Liver (tissue), 3 donors: ENCODE results near the gene BTRC.

ENCODE experiments used
- HNF4A ChIP-seq, 2 donors: conservative IDR thresholded peaks; 2 replicates each; pipeline ENCODE4 v1.6.1; 2016; ENCODE audit warnings: antibody characterized with exemption in 2 of 2, mild to moderate bottlenecking in 2 of 2
- TF ChIP-seq, protein P1 (sequence below): fragments of 150-350 bp; IDR thresholded peaks from 2 replicates; pipeline ENCODE4 v1.5.1; 2017; ENCODE audit warnings: improper control_type of control experiment, low read depth, low read length; ENCODE audit not compliant: missing input control
- TF ChIP-seq, protein P2 (sequence below): IDR thresholded peaks from 2 replicates; pipeline ENCODE4 v1.6.1; 2016; ENCODE audit warnings: antibody characterized with exemption, mild to moderate bottlenecking
- donor health status: healthy.
- donor health status: healthy.

DNA sequence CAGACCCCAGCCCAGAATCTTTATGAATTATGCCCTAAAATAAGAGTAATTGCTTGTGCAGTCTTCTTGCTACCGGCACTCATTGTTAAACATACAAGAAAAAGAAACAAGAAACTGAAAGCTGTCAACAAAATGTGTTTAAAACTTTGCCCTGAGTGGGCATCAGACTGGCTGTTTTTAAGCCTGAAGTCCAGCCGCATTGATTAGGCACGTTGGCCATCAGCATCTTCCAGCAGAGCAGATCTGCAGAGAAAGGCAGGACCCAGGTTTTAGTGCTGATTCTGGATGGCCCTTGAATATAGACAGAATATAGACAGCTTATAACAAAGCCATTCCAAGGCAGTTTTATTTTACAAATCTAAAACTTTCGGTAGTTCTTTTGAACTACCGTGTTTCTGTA lies 131.2 kb downstream of the BTRC start:
- TF ChIP-seq, protein P1, sequence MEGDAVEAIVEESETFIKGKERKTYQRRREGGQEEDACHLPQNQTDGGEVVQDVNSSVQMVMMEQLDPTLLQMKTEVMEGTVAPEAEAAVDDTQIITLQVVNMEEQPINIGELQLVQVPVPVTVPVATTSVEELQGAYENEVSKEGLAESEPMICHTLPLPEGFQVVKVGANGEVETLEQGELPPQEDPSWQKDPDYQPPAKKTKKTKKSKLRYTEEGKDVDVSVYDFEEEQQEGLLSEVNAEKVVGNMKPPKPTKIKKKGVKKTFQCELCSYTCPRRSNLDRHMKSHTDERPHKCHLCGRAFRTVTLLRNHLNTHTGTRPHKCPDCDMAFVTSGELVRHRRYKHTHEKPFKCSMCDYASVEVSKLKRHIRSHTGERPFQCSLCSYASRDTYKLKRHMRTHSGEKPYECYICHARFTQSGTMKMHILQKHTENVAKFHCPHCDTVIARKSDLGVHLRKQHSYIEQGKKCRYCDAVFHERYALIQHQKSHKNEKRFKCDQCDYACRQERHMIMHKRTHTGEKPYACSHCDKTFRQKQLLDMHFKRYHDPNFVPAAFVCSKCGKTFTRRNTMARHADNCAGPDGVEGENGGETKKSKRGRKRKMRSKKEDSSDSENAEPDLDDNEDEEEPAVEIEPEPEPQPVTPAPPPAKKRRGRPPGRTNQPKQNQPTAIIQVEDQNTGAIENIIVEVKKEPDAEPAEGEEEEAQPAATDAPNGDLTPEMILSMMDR, result no peak
- TF ChIP-seq, protein P2, sequence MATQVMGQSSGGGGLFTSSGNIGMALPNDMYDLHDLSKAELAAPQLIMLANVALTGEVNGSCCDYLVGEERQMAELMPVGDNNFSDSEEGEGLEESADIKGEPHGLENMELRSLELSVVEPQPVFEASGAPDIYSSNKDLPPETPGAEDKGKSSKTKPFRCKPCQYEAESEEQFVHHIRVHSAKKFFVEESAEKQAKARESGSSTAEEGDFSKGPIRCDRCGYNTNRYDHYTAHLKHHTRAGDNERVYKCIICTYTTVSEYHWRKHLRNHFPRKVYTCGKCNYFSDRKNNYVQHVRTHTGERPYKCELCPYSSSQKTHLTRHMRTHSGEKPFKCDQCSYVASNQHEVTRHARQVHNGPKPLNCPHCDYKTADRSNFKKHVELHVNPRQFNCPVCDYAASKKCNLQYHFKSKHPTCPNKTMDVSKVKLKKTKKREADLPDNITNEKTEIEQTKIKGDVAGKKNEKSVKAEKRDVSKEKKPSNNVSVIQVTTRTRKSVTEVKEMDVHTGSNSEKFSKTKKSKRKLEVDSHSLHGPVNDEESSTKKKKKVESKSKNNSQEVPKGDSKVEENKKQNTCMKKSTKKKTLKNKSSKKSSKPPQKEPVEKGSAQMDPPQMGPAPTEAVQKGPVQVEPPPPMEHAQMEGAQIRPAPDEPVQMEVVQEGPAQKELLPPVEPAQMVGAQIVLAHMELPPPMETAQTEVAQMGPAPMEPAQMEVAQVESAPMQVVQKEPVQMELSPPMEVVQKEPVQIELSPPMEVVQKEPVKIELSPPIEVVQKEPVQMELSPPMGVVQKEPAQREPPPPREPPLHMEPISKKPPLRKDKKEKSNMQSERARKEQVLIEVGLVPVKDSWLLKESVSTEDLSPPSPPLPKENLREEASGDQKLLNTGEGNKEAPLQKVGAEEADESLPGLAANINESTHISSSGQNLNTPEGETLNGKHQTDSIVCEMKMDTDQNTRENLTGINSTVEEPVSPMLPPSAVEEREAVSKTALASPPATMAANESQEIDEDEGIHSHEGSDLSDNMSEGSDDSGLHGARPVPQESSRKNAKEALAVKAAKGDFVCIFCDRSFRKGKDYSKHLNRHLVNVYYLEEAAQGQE, result no peak
- peak; percentile 29 to 39 for TF ChIP-seq HNF4A (conservative IDR thresholded peaks at IDR 0.05)
